GM18517 (cell line): ENCODE measurements around the gene CD109.
A peak's percentile ranks its signal among the peaks of the same experiment; 100 is the strongest.
"Not testable (repeated sequence)": the region's sequence is repeated elsewhere in the genome, so short reads cannot be mapped to it uniquely, and the experiment has no call there.

Experiments
- ATAC-seq: cut with Tn5 transposase; IDR thresholded peaks from one replicate; pipeline ENCODE4 v1.9.1; 2021; ENCODE audit warnings: mild to moderate bottlenecking, moderate library complexity; ENCODE audit not compliant: unreplicated experiment

CD109 gene

DNA sequence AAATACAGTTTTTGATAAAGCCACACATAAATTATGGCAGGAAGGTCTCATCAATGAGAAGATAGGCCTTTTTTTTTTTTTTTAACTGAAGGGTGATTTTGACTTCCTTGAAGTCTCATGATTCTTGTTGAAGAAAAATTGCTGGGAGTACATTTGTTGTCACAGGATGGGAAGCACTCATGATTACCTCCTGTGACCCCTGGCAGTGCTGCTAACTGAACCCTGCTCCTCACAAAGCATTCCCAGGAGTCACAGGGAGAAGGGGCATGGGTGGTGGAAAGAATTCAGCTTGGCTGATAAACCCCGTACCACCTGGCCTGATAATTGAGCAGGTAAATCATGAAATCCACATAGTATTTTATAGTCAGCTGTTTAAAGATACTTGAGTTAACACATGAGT lies 86.9 kb downstream of the CD109 start:
- ATAC-seq, result no peak

DNA sequence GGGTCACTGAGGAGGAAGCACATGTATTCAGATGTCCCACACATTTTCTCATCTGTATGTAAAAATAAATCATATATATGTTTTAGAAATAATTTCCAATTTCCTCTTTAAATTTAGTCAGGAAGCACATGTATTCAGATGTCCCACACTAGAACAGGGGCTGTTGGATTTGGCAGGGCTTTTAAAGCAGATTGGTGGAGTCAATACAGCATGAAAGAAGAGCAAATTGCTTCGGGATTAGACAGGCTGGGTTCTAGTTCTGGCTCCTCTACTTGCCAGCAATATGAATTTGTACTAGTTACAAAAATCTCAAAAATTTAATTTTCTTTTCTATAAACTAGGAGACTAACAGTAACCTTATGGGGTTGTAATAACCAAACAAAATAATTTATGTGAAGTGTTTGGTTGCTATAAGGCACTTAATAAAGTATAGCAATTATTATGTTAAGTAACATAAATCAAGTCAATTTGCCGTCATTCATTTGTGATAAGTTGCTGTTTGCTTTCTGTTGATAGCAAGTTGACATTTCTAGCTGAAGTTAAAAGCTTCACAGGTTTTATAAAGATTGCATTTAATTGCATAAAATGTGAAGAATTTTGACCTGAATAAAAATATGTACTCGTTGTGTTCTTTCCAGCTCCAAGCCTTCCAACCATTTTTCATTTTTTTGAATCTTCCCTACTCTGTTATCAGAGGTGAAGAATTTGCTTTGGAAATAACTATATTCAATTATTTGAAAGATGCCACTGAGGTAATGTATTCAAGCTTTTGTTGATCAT lies 88.9 kb downstream of the CD109 start:
- ATAC-seq, result no peak

DNA sequence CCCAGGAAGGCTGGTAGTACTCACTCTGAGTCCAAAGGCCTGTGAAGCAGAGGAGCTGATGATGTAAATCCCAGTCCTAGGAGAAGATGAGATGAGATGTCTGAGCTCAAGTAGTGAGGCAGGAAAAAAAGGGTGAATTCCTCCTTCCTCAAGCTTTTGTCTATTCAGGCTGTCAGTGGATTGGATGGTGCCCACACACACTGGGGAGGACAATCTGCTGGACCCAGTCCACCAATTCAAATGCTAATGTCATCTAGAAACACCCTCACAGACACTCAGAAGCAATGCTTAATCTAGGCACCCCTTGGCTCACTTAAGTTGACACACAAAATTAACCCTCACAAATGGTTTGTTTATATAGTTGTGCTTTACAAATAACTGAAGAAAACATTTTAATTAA lies 94.6 kb downstream of the CD109 start:
- no peak for ATAC-seq

GRCh38 chr6:73791336-73791735 lies 95.3 kb downstream of the CD109 start:
- ATAC-seq, result no peak

DNA sequence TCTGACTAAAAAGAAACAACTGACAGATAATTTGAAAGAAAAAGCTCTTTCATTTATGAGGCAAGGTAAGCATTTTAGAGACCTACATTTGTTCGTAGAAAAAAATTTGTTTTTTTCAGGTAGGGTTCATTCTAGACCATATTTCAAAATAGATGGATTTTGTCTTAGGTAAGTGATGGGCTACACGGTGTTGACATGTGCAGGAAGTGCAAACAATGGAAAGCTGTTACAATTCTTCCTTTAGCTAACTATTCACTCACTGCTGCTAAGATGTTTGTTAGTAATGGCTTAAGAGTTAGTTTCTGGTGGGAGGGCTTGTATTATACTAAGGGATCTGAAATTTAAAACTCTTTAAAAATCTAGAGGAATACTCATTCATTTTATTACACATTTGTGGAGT lies 96.7 kb downstream of the CD109 start:
- ATAC-seq, result no peak

DNA sequence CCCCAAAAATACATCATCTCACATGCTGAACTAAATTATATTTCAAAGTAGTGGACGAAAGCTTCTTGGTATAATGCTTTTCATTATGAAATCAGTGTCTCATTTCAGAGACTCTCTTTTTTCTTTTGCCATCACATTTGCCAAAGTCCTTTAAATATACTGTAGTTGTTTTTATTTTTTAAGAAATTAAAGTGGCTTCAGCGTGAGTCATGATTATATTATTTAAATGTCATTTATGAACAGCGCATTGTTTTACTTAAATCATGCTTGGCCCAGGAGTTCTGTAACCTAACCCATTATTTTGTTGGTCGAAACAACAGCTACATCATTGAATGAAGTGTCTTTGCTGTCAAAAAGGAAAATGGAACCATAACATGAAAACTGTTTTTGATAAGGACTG lies 100.9 kb downstream of the CD109 start:
- ATAC-seq, result no peak

DNA sequence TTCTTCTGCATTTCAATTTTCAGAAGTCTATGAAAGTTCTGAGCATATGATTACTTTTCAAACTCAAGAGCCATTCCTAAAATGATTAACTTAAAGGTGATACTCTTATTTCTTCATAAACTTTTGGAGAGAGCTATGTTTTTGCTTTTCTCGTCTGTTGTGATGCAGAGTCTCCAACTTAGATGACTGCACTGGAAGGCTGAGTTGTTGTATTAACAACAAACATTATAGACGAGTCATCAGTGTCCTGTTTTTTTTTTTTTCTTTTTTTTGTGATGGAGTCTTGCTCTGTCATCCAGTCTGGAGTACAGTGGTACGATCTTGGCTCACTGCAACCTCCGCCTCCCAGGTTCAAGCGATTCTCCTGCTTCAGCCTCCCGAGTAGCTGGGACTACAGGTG lies 101.9 kb downstream of the CD109 start:
- no peak for ATAC-seq

DNA sequence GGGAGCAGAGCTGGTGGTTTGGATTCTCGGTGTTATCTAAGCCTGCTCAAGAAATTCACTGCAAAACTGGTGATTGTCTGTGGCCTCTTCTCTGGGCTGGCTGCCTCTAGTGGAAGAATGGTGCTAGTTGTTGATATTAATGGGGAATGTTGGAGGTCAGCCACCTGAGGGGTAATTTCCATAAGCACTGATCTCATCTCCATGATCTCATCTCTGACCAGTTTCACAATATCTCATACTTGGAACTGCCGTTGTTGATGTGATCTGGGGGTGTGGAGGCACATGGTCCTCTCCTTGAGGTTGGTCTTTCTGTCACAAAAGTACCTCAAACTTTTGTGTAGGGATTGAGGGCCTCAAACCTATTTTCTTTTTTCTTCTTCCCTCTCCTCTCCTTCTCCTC lies 102.6 kb downstream of the CD109 start:
- peak; percentile 85 for ATAC-seq

DNA sequence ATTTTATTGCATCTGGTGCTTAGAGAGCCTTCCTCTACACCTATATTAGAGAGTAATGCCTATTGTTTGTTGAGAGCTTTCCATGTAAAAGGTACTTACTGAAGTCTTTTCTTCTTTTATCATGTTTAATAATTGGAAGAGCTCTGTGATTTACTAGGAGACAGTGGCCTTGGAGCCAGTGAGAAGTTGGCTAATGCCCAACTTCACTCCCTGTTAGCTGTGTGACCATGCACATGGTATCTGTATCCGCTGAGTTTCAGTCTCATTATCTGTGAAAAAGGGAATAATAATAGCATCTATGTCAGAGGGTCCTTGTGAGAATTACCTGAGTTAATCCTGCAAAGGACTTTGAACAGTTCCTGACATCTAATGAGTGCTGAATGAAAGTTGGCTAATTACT lies 105.0 kb downstream of the CD109 start:
- ATAC-seq, result no peak

- no peak for ATAC-seq
Measured at GRCh38 chr6:73801652-73802268, 105.8 kb downstream of the CD109 start.

GRCh38 chr6:73802366-73802765 lies 106.4 kb downstream of the CD109 start:
- ATAC-seq, result no peak

- no peak for ATAC-seq
Measured at GRCh38 chr6:73803562-73804241, 107.7 kb downstream of the CD109 start.

GRCh38 chr6:73805221-73805620 lies 109.2 kb downstream of the CD109 start:
- not testable (repeated sequence) for ATAC-seq

GRCh38 chr6:73805982-73806381 lies 110.0 kb downstream of the CD109 start:
- ATAC-seq, result not testable (repeated sequence)

- no peak for ATAC-seq
Measured at GRCh38 chr6:73811706-73812105, 115.7 kb downstream of the CD109 start.

DNA sequence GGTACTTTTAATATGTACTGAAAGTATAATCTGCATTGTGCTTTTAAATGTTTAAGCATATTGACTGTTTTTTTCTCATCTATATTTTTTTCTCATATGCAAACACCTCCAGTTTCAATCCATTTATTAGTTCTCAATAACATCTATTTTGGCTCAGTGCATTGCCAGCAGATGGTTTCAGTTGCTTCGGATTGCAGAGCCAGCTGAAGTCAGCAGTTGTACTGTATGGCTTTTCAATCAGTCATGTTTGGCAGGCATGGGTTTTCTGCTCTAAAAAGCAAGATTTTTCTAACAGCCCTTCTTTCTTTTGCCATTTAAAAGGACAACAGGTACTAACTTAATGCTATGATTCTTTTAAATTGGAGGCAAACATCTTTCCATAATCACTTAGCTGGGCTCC lies 121.2 kb downstream of the CD109 start:
- peak; percentile 89 for ATAC-seq

DNA sequence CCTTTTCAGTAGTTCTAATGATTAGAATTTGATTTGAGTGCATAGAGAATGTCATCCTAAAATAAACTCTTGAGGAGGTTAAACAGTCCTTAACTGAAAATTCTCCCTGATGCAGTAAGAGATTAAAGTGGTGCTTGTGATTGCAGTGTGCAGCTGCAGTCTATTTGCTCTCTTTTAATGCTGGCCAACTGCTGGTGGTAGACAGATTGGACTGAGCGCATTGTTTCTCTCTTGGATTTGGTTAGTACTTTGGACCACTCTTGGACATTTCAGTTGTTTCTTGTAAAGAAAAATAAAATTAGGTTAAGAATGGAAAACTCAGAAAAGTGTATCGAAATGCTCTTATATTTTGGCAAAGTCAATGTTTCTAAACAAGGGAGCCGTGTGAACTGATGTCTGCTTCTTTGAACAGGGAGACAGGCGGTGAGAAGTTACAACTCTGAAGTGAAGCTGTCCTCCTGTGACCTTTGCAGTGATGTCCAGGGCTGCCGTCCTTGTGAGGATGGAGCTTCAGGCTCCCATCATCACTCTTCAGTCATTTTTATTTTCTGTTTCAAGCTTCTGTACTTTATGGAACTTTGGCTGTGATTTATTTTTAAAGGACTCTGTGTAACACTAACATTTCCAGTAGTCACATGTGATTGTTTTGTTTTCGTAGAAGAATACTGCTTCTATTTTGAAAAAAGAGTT lies 127.2 kb downstream of the CD109 start:
- ATAC-seq, result no peak

DNA sequence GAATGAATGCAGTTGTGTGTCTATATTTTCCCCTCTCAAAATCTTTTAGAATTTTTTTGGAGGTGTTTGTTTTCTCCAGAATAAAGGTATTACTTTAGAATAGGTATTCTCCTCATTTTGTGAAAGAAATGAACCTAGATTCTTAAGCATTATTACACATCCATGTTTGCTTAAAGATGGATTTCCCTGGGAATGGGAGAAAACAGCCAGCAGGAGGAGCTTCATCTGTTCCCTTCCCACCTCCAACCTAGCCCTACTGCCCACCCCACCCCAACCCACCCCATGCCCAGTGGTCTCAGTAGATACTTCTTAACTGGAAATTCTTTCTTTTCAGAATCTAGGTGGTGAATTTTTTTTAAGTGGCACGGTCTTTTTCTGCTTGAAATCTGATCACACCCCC lies 127.8 kb downstream of the CD109 start:
- no peak for ATAC-seq

- ATAC-seq, result no peak
Measured at GRCh38 chr6:73826571-73826970, 130.6 kb downstream of the CD109 start.

DNA sequence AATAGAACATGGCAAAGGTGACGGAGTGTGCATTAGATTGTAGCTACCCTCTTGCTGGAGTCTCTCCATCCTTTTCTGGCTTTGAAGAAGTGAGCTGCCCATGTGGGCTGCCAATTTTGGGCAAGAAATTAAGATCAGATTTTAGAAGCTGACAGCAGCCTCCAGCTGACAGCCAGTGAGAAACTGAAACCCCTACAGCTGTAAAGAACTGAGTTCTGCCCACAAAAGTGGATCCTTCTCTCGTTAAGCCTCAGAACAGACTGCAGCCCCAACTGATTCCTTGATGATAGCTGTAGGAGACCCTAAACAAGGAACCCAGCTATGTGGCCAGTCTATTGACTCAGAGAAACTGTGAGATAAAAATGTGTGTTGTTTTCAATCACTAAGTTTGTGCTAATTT lies 134.1 kb downstream of the CD109 start:
- no peak for ATAC-seq

GRCh38 chr6:73832313-73832712 lies 136.3 kb downstream of the CD109 start:
- no peak for ATAC-seq

- not testable (repeated sequence) for ATAC-seq
Measured at GRCh38 chr6:73844696-73845095, 148.7 kb downstream of the CD109 start.
